ENCODE results near the gene KEAP1. TPM values are rescaled to one million over a fixed set of nuclear protein-coding genes. Genes with fewer than 3 reads are reported as not detected.
A peak's percentile ranks its signal among the peaks of the same experiment; 100 is the strongest.
"Not testable (repeated sequence)": the region's sequence is repeated elsewhere in the genome, so short reads cannot be mapped to it uniquely, and the experiment has no call there.

KEAP1 gene
- total RNA-seq, 1 donor from 2014 or later, result 74.5 TPM

- intact Hi-C loops (cut with micrococcal nuclease), result no loop called here
- H3K27ac ChIP-seq (replicated peaks), result no peak overlapping the region
- H3K27me3 ChIP-seq (ENCODE audit: low read depth), result no peaks in the 10 kb centered on the region
- peak; percentile 35 for TF ChIP-seq CTCF (IDR thresholded peaks at IDR 0.05; ENCODE audit: borderline replicate concordance)
- no peaks in the 10 kb centered on the region for H3K9me3 ChIP-seq (replicated peaks)
- H3K4me3 ChIP-seq, result no peak overlapping the region
- H3K36me3 ChIP-seq, result peaks cover 10% of the 10 kb centered on the region
- no peaks in the 10 kb centered on the region for H3K4me1 ChIP-seq
- no peak for DNase-seq
Observed at GRCh38 chr19:10471909-10472308, 31.2 kb downstream of the KEAP1 start.

- no peaks in the 10 kb centered on the region for H3K9me3 ChIP-seq (replicated peaks)
- DNase-seq, result no peak
Observed at GRCh38 chr19:10468133-10468532, 35.0 kb downstream of the KEAP1 start.

GRCh38 chr19:10467104-10467706, 36.0 kb downstream of the KEAP1 start:
- H3K9me3 ChIP-seq (replicated peaks), result no peaks in the 10 kb centered on the region
- TF ChIP-seq CTCF (IDR thresholded peaks at IDR 0.05; ENCODE audit: borderline replicate concordance), result no peak
- H3K27me3 ChIP-seq (ENCODE audit: low read depth), result no peaks in the 10 kb centered on the region
- intact Hi-C loops (cut with micrococcal nuclease), result no loop called here
- no peaks in the 10 kb centered on the region for H3K4me1 ChIP-seq
- H3K36me3 ChIP-seq, result peaks cover 52% of the 10 kb centered on the region
- no peak overlapping the region for H3K4me3 ChIP-seq
- no peak for DNase-seq
- no peak overlapping the region for H3K27ac ChIP-seq (replicated peaks)

More at GRCh38 chr19:10468133-10468532, 35.0 kb downstream of the KEAP1 start:
- no peak for TF ChIP-seq CTCF (IDR thresholded peaks at IDR 0.05; ENCODE audit: borderline replicate concordance)
- H3K4me1 ChIP-seq, result no peaks in the 10 kb centered on the region
- no peaks in the 10 kb centered on the region for H3K27me3 ChIP-seq (ENCODE audit: low read depth)
- intact Hi-C loops (cut with micrococcal nuclease), result no loop called here
- no peak overlapping the region for H3K4me3 ChIP-seq
- H3K36me3 ChIP-seq, result peaks cover 43% of the 10 kb centered on the region
- no peak overlapping the region for H3K27ac ChIP-seq (replicated peaks)

GRCh38 chr19:10464456-10464855, 38.7 kb downstream of the KEAP1 start:
- TF ChIP-seq CTCF (IDR thresholded peaks at IDR 0.05; ENCODE audit: borderline replicate concordance), result no peak
- no peak for DNase-seq
- peaks cover 57% of the 10 kb centered on the region for H3K36me3 ChIP-seq
- H3K4me1 ChIP-seq, result peaks cover 7% of the 10 kb centered on the region
- H3K4me3 ChIP-seq, result no peak overlapping the region
- H3K27me3 ChIP-seq (ENCODE audit: low read depth), result no peaks in the 10 kb centered on the region
- H3K27ac ChIP-seq (replicated peaks), result no peak overlapping the region
- intact Hi-C loops (cut with micrococcal nuclease), result no loop called here
- no peaks in the 10 kb centered on the region for H3K9me3 ChIP-seq (replicated peaks)

GRCh38 chr19:10462557-10462956, 40.6 kb downstream of the KEAP1 start:
- DNase-seq, result no peak
- intact Hi-C loops (cut with micrococcal nuclease), result no loop called here

GRCh38 chr19:10462042-10462441, 41.1 kb downstream of the KEAP1 start:
- H3K4me1 ChIP-seq; H3K27me3 ChIP-seq (ENCODE audit: low read depth); H3K4me3 ChIP-seq; intact Hi-C loops (cut with micrococcal nuclease); H3K9me3 ChIP-seq (replicated peaks); H3K27ac ChIP-seq (replicated peaks); DNase-seq: not testable (repeated sequence)
- H3K36me3 ChIP-seq, result peaks cover 64% of the 10 kb centered on the region

More at GRCh38 chr19:10462557-10462956, 40.6 kb downstream of the KEAP1 start:
- Histone ChIP-seq H3K27ac (replicated peaks) (no peak overlapping the region), H3K4me3 (no peak overlapping the region), H3K27me3 (ENCODE audit: low read depth) (no peaks in the 10 kb centered on the region), H3K36me3 (peaks cover 68% of the 10 kb centered on the region), H3K4me1 (peaks cover 7% of the 10 kb centered on the region), H3K9me3 (replicated peaks) (no peaks in the 10 kb centered on the region)
- TF ChIP-seq CTCF (IDR thresholded peaks at IDR 0.05; ENCODE audit: borderline replicate concordance), result no peak
